HFFc6 (cell line): Measurements from ENCODE around the gene ORC2. TPM values are rescaled to one million over a fixed set of nuclear protein-coding genes. Genes with fewer than 3 reads are reported as not detected.
A peak's percentile ranks its signal among the peaks of the same experiment; 100 is the strongest.

Experiments used
- DNase-seq: peaks from one replicate; pipeline ENCODE4 v3.0.0-alpha.2; 2018
- H3K27ac Mint-ChIP-seq: 2 replicates; pipeline ENCODE4 v1.8.0; 2020; ENCODE audit warnings: mild to moderate bottlenecking, mixed read lengths
- H3K27me3 Mint-ChIP-seq: 2 replicates; pipeline ENCODE4 v1.8.0; 2021; ENCODE audit warnings: mild to moderate bottlenecking, moderate library complexity, mixed read lengths; ENCODE audit not compliant: insufficient read depth
- H3K36me3 Mint-ChIP-seq: 2 replicates; pipeline ENCODE4 v1.8.0; 2021; ENCODE audit warnings: low read depth, mixed read lengths
- H3K4me1 Mint-ChIP-seq: 2 replicates; pipeline ENCODE4 v1.8.0; 2020; ENCODE audit warnings: low read depth, mixed read lengths
- H3K4me3 Mint-ChIP-seq: 2 replicates; pipeline ENCODE4 v1.8.0; 2020; ENCODE audit warnings: mild to moderate bottlenecking, moderate library complexity, mixed read lengths
- H3K9me3 Mint-ChIP-seq: 2 replicates; pipeline ENCODE4 v1.8.0; 2020; ENCODE audit warnings: mild to moderate bottlenecking, mixed read lengths
- CTCF ChIP-seq: fragments of 200-600 bp; sonication (generic); IDR thresholded peaks from 2 replicates; pipeline ENCODE4 v1.5.0; 2021; ENCODE audit warnings: antibody characterized with exemption, mild to moderate bottlenecking
- total RNA-seq, 6 experiments: library from RNA; stranded (reverse); fragmentation: NEBNext Ultra II Directional; extraction: Animal tissue kit (Norgen Biotek cat#: 25700); gene quantifications; 2 replicates in 1 of 6; 3 replicates in 5 of 6; pipeline ENCODE4 v1.2.3, GENCODE V29; 2021

Gene ORC2
- total RNA-seq, 6 experiments from 2014 or later = 22.1 to 31.9 (median 29.2) TPM

GRCh38 chr2:200939832-200940231 lies 23.6 kb downstream of the ORC2 start:
- Mint-ChIP-seq H3K36me3 (peaks cover 18% of the 10 kb centered on the region), H3K27me3 (no peaks in the 10 kb centered on the region), H3K27ac (no peak overlapping the region), H3K4me3 (no peak overlapping the region), H3K9me3 (no peaks in the 10 kb centered on the region), H3K4me1 (peaks cover 14% of the 10 kb centered on the region)
- no peak for TF ChIP-seq CTCF
- DNase-seq = no peak

- no peak overlapping the region for H3K4me3 Mint-ChIP-seq
- H3K27ac Mint-ChIP-seq = no peak overlapping the region; the same call in 1 of the 2 replicates
Measured at GRCh38 chr2:200930947-200931626, 32.4 kb downstream of the ORC2 start.

GRCh38 chr2:200929334-200930249 lies 33.9 kb downstream of the ORC2 start:
- no peak for TF ChIP-seq CTCF
- Mint-ChIP-seq H3K36me3 (no peaks in the 10 kb centered on the region), H3K4me3 (no peak overlapping the region), H3K27me3 (no peaks in the 10 kb centered on the region), H3K4me1 (peaks cover 7% of the 10 kb centered on the region), H3K27ac (peak overlapping the region; percentile 12), H3K9me3 (no peaks in the 10 kb centered on the region)
- DNase-seq = peak; percentile 1

More at GRCh38 chr2:200930947-200931626, 32.4 kb downstream of the ORC2 start:
- H3K9me3 Mint-ChIP-seq = no peaks in the 10 kb centered on the region
- H3K36me3 Mint-ChIP-seq = no peaks in the 10 kb centered on the region
- no peaks in the 10 kb centered on the region for H3K27me3 Mint-ChIP-seq
- H3K4me1 Mint-ChIP-seq = peaks cover 7% of the 10 kb centered on the region
- DNase-seq = no peak
- TF ChIP-seq CTCF = no peak

GRCh38 chr2:200922439-200922838 lies 41.0 kb downstream of the ORC2 start:
- TF ChIP-seq CTCF = no peak
- Mint-ChIP-seq H3K4me3 (no peak overlapping the region), H3K36me3 (peaks cover 4% of the 10 kb centered on the region; the same call in 1 of the 2 replicates), H3K4me1 (no peaks in the 10 kb centered on the region), H3K27ac (no peak overlapping the region), H3K9me3 (no peaks in the 10 kb centered on the region), H3K27me3 (no peaks in the 10 kb centered on the region)
- no peak for DNase-seq

GRCh38 chr2:200913654-200914053 lies 49.8 kb downstream of the ORC2 start:
- Mint-ChIP-seq H3K9me3 (no peaks in the 10 kb centered on the region), H3K27me3 (no peaks in the 10 kb centered on the region), H3K36me3 (peaks cover 20% of the 10 kb centered on the region), H3K27ac (peak overlapping the region; percentile 75), H3K4me1 (peaks cover 15% of the 10 kb centered on the region), H3K4me3 (no peak overlapping the region)
- TF ChIP-seq CTCF = no peak
- DNase-seq = peak; percentile 57
